Measurements from ENCODE around the gene CCND1.
"Not testable (repeated sequence)": the region's sequence is repeated elsewhere in the genome, so short reads cannot be mapped to it uniquely, and the experiment has no call there.

Gene CCND1

DNA sequence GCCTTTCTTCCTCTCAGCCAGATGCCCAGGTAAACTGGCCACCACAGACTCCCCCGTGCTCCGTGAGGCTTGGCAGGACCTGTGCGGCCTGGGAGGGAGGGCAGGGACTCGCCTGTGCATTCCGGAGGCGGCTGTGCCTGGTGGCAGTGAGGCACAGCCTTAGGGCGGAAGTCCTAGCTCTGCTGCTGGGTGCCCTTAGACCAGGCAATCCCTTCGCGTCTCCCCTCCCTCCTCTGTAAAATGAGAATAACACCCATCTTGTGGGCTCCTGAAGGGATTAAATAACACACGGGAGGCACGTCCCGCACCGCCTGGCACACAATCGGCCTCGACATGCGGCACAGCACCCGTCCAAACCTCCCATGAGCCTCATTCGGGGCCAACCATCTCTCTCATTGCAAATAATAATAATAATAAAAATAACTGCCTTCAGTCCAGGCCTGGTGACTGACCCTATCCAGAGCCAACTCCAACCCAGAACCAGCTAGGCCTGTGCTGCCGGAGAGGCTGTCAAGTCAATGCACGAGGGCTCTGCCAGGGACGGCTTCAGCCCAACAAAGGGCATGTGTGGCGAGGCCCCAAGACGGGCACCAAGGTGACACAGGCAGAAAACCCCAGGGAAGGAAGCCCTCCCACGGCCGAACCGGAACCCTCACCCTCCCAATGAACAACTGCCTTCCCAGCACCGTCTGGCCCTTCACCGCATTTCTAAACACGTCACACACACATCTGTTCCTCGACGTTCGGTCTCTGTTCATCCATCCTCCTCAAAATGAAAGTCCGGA is 26.0 kb downstream of the CCND1 start:
- no peak for DNase-seq (ENCODE audit: low spot score)

DNA sequence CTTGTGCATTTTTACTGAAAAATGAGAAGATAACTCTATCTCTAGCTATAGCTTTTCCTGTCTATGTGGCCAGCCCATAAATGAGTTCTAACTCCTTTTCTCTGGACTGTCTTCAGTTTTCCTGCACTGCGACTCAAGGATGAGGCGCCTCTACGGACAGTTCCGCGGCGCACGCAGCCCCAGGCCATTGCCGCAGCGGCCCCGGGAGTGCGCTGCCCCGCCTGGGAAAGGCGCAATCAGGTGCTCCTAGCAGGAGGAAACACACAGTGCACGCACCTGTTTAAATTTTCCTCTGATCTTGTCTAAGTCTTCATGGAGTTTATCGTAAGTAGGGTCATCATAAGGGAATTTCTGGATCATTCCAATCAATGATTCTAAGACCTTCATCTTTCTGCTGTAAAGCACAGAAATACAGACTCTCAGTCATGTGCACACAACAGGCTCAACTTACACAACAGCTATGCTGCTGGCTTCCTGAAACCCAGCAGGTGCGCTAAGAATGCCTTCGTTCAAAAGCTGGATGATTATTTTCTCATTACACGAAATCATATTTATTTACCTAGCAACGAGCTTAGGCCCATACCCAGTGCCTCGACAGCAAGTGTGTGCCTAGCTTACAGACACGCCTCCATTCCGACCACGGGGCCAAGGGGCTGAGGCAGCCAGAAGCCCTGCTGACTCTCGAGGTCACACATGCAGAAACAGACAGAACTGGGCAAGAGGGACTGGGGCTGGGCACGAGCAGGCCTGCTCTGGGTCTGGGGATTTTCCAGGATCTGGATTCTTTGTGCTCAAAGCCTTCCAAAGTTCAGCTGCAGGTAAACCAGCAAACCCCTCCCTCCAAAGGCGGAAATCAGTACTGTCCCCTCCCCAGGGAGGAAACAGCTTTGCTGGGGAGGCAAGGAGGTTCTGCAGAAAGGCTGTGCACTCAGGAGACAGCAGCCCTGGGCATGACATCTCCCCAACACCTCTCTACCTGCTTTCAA is 27.0 kb downstream of the CCND1 start:
- DNase-seq (ENCODE audit: low spot score), result no peak

DNA sequence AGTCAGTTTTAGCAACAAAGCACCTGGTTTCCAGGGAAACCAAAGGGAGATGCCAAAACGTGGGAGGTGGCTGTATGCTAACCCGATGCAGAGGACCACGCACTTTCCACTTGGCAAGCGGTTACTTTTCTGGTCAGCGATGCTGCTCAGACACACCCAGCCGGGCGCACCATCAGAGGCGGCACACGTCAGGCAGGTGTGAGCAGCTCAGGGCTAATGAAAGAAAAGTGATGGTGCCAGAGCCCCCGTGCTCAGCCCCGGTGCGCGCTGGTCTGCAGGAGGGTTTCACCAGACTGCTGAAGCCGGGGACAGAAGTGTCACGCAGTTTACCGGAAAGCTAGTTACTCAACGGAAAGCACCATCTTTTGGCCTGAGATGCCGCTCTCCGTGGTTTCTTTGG is 28.5 kb downstream of the CCND1 start:
- DNase-seq (ENCODE audit: low spot score), result no peak

DNA sequence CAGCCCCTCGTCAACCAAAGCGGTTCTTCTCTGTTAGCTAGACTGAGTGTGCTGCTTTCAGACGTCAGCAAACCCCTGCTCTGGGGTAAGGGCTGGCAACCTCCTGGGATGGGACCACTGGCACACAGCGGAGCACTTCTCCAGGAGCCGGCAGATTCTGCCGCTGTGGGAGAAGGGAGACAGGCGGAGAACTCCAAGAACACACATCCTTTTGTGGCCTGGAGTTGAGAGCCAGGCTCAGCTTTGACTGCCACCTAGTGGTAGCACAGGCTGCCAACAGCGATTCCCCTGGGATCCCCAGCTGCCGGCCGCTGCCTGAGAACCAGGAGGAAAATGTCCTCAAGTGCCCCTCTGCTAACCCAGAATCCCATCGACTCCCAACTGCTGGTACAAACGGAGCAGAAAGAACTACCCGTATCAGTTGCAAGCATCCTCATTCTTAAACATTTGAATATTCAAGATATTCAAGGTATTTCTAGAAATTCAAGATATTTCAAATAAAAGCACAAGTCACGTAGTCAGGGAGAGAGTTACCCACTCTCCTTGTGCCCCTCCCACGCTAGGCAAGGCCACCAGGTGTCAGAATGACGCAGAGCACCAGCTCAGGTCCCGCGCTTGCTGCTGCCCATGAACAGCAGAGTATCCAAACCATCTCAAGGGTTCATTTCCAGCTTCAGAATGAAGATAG is 29.3 kb downstream of the CCND1 start:
- DNase-seq (ENCODE audit: low spot score), result peak; percentile 91

DNA sequence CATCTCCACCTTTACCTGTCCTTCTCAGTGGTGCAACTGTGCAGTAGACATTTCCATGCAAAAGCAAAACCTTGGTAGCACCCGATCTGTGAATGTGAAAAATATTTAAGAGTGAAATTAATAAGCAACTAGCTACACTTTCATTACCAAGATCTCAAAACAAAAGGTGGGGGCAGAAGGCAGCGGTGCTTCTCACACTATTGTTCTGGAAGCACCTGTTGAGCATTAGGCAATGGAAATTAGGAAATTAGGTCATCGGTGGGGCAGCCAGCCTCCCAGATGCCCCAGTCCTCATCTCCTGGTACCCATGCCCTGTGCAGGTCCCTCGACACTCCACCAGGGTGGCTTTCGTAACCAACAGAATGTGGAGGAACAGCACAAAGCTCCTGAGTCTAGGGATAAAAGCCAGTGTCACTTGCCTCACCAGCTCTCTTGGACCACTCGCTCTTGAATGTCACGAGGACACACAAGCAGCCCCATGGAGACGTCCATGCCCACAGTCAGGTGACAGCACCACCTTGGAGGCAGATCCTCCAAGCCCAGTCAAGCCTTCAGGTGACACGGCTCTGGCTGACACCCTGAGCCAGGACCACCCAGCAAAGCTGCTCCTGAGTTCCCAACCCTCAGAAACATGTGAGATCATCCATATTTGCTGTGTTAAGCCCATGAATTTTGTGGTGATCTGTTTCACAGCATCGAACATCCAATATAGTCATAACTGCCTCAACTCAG is 30.9 kb downstream of the CCND1 start:
- no peak for DNase-seq (ENCODE audit: low spot score)

DNA sequence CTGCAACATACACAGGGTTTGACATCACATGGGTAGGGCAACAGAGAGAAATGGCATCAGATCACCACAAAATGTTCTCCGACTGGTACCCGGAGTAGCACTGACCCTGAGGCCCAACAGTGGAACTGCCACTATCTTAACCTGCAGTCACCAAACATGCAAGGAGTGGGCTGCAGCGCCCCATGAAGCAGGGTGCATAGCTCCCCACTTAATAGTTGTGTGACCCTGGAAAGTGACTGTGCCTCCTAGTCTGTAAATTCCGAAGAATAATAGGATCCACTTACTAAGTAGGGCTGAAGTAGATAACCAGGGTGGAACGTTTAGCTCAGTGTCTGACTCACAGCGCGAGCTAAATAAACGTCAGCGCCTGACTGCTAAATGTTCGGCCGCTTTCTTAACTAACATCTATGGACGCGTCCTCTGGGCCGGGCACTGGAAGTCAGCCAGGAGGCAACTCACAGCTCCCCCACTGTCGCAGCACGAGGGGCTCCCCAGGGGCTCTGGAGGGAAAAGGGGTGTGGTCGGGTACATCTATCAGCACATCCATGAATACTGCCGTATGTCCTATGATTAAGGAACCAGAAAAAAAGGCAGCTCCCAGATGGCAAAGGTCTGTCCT is 33.4 kb downstream of the CCND1 start:
- no peak for DNase-seq (ENCODE audit: low spot score)

DNA sequence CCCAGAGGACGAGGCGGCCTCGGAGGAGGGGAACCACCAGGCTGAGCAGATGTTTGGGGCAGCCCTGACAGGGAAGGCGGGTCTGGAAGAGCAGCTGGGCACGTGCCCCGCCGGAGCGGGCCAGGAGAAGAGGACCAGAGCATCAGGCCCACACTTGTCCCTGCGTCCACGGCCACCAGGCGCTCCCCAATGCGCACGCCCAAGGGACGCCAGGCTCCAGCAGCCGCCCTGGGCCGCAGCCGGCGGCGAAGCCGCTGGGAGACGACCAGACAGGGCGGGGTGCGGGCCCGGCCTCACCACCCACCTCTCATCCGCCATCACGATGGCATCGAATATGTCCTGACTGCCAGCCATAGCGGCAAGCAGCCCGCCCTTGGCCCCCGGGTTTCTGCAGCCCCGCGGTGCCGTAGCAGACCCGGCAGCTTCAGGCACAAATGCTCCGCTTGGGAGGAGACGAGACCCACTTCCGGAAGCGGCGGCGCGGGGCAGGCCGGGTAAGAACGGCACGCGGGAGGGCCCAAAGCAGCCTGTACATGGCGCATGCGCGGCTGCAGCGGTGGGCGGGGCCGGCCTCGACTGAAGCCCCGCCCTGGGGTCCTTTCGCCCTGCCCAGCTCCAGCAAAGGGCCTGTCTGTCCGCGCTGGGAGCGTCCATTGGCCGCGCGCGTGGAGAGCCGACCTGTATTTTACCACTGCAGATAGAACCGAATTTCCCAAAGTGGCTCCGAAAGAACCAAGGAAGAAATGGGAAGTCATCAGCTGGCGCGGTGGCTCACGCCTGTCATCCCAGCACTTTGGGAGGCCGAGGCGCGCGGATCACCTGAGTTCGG is 34.1 kb downstream of the CCND1 start, which contains the start of gene LTO1:
Gene LTO1 (minus strand): TSS at position 468 of the 829 bp plus-strand sequence. CDS start 114 bp downstream, at position 354.
- DNase-seq (ENCODE audit: low spot score), result peak; percentile 90

DNA sequence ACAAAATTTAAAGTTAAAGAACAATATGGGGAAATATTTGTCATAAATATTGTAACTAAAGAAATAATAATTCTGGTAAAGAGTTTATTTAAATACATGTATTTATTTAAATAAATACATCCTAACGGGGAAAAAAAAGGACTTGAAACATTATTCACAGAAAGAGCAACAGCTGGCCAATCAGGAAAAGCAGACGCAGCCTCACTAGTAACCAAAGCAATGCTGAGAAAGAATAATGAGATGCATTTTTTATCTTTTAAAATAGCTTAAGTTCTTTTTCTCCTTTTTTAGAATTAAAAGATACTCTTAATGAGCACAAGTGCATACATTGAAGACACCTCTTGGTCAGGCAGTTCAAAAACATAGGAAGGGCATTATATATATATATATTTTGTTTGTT is 36.8 kb downstream of the CCND1 start:
- no peak for DNase-seq (ENCODE audit: low spot score)

DNA sequence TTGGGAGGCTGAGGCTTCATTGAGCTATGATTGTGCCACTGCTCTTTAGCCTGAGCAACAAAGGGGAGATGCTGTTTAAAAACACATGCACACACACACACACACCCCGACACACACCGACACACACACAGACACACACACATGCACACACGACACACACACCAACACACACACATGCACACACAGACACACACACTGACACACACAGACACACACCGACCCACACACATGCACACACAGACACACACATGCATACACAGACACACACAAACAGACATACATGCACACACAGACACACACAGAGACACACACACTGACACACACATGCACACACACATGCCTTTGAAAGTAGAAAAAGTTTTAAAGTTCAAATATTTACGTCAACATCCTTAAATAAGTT is 39.7 kb downstream of the CCND1 start:
- DNase-seq (ENCODE audit: low spot score), result no peak

DNA sequence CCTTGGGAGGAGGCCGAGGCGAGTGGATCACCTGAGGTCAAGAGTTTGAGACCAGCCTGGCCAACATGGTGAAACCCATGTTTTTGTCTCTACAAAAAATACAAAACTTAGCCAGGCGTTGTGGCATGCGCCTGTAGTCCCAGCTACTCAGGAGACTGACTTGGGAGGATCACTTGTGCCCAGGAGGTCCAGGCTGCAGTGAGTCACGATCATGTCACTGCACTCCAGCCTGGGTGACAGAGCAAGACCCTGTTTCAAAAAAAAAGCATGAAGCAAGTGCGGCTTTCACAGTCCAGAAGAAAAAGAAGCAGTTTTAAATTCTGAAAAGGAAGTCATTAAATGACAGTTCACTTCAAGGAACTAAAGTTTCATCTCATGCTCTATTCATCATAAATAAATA is 41.3 kb downstream of the CCND1 start:
- DNase-seq (ENCODE audit: low spot score), result no peak

DNA sequence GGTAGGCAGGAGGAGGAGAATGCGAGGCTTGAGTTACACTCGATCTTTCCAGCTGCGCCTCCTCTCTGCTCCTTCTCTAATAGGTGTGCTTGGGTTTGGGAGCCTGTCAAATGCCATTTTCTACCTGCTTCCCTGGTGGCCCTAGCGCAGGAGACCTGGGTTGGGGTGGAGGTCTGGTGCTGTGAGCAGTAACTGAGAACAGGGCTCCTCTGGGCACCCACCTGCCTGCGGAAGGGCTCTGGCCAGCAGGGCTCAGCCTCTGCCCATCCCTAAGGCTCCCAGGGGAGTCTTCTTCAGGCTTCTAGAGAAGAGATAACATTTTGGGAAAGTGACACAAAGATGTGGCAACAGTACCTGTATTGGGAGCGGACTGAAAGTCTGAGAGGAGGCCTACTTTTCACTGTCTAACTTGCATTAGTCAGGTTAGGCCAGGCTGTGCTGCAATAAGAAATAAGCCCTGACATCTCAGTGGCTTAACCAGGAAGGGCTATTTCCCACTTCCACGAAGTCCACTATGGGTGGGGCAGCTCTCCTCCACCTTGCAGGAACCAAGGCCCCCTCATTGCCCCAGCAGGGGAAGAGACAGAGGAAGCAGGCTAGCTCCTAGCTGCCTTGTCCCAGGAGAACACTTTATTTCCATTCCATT is 41.8 kb downstream of the CCND1 start:
- no peak for DNase-seq (ENCODE audit: low spot score)

DNA sequence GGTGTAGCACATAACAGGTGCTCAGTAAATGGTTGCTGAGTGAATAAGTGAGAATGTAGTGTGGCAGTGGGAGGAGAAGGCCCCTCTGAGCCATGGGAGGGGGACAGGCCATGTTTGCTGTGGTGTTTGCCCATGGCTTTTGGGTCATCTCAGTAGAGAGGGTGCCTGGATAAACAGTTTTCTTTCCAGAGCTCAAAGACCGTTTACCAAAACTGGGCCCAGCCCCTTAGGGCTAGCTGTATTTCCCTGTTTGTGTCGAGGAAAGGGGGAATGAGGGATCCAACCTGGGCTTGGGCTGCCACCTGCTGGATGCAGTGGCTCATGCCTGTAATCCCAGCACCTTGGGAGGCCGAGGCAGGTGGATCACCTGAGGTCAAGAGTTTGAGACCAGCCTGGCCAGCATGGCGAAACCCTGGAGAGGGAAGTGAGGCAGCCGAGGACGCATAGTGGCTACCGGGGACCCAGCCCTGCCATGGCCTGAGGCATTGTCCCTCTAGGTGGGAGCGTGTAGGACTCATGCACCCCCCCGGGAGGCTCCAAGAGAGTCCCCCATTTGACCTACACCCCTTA is 42.9 kb downstream of the CCND1 start:
- DNase-seq (ENCODE audit: low spot score), result no peak

DNA sequence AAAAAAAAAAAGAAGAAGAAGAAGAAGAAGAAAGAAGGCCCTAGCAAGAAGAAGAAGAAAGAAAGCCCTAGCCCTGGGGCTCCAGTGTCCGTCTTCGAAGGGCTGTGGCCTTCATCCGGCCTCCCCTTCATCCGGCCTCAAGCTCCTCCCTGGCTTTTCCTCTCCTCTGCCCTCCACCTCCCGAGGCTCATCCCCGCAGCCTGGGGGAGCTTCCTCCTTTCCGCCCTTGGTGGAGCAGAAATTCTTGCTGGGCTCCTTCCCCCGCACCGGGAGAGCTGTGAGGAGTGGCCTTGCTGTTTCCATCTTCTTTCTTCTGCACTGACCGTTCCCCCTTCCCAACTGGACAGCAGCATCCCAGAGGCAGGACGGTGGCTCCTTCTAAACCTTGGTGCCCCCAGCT is 43.7 kb downstream of the CCND1 start:
- no peak for DNase-seq (ENCODE audit: low spot score)

DNA sequence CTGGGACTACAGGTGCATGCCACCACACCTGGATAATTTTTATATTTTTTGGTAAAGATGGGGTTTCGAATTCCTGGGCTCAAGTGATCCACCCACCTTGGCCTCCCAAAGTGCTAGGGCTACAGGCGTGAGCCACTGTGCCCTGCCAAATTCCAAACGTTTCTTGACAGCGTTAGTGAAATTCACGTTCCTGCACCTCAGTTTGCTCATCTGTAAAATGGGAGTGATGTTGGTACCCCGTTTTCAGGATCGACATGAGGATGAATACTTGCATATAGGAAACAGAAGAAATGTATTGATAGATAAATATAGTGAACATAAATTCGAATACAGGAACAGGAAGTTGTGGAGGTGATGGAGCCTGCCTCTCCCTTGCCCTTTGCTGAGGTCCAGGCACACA is 44.4 kb downstream of the CCND1 start:
- no peak for DNase-seq (ENCODE audit: low spot score)

DNA sequence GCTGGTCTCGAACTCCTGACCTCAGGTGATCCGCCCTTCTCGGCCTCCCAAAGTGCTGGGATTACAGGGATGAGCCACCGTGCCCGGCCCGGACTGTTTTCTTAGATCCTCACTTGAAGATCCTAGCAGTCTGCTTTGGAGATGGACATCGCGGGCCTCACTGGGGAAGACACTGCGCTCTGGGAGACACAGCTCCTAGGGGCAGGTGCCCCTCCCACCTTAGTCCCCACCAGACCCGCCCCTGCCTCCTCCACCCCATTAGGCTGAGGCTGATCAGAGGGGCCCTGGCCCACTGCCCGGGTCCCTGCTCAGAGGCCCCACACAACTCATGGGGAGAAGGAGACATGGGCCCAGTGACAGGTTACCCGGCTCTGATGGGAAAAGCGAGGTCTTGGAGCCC is 45.5 kb downstream of the CCND1 start:
- no peak for DNase-seq (ENCODE audit: low spot score)

DNA sequence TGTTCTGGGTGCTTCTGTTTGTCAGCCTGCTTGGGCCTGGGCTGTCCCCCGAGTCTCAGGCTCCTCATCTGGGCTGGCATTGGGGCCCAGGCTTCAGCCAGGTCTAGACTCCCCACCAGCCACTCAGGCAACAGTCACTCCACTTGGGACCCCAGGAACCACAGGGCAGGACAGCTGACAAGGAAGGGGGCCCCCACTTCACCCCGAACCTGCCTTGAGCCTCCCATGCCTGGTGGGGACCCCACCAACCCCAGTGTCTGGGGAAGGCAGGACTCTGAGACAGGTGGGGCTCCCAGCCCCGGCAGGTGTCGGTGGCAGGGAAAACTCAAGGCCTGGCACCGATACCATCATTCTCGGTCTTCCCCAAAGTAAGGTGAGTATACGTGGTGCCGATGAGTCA is 45.9 kb downstream of the CCND1 start:
- no peak for DNase-seq (ENCODE audit: low spot score)

DNA sequence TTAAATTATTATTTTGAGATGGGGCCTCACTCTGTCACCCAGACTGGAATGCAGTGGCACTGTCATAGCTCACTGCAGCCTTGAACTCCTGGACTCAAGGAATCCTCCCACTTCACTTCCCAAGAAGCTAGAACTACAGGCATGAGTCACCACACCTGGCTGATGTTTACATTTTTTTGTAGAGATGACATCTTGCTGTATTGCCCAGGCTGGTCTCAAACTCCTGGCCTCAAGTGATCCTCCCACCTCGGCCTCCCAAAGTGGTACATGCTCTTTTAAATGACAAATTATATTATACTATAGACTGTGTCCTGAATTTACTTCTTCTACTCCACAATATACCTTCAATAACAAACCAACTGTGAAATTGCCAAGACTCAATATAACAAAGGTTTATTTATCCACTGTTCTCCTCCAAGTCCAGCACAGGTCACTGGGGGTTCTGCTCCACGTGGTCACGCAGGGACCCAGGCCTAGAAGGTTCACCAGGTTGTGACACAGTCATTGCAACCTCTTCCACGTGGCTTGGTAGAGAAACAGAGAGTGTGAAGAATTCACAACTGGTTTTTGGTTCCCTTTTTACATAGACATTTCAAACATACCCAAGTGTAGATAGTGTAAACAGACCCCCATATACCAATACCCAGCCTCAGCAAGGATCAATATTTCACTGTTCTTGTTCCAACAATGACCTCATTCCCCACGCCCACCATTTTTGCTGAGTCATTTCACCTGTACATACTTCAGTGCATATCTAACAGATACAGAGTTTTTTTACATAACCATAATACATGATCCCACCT is 47.2 kb downstream of the CCND1 start:
- DNase-seq (ENCODE audit: low spot score), result not testable (repeated sequence)

DNA sequence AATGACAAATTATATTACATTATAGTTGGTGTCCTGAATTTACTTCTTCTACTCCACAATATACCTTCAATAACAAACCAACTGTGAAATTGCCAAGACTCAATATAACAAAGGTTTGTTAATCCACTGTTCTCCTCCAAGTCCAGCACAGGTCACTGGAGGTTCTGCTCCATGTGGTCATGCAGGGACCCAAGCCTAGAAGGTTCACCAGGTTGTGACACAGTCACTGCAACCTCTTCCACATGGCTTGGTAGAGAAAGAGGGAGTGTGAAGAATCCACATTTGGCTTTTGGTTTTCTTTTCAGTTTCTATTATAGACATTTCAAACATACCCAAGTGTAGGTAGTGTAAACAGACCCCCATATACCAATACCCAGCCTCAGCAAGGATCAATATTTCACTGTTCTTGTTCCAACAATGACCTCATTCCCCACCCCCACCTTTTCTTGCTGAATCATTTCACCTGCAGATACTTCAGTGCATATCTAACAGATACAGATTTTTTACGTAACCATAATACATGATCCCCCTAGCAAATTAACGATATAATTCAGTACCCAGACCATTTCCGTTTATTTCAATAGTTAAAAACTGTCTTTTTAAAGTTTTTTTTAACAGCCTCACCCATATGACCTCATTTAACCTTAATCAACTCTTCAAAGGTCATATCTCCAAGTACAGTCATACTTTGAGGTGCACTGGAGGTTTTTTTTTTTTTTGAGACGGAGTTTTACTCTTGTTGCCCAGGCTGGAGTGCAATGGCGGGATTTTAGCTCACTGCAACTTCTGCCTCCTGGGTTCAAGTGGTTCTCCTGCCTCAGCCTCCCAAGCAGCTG is 48.7 kb downstream of the CCND1 start:
- DNase-seq (ENCODE audit: low spot score), result no peak
